NT2/D1 (cell line): ENCODE data around the gene APOBEC3B.

Experiments used
- SUZ12 ChIP-seq: IDR thresholded peaks from 2 replicates; pipeline ENCODE4 v1.6.1; 2011; ENCODE audit not compliant: insufficient read length, insufficient read depth; ENCODE audit errors: extremely low read depth
- ZNF274 ChIP-seq: IDR thresholded peaks from 2 replicates; pipeline ENCODE4 v1.6.1; 2011; ENCODE audit warnings: mild to moderate bottlenecking, low read depth, low read length

DNA sequence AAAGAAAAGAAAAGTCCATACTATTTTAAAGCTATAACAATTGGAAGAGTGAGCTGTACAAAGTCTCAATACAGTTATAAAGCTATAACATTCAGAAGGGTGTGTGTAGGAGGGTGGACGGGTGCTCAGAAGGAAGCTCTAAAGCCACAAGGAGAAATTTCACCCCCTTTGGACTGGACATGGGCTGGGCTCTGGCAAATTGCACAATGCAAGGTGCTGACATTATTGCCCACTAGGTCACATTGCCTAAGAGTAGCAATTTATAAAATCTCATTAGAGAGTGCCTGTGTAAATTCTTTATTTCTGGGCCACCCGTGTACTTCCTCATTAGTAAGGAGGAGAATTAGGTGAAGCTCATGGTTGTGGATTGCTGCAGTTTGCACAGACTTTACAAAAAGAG, 30.4 kb upstream of the APOBEC3B start:
- TF ChIP-seq ZNF274 (no peak), SUZ12 (no peak)
